CD1c-positive myeloid dendritic cell (primary cell): ENCODE measurements around the gene HGS.

Experiments used
- DNase-seq: peaks from one replicate; pipeline ENCODE4 v3.0.0-alpha.2; 2016; ENCODE audit errors: extremely low spot score

HGS gene

GRCh38 chr17:81741594-81742452 is 58.0 kb downstream of the HGS start:
- no peak for DNase-seq
